HG03175 (cell line): ENCODE measurements around the gene KRTAP5-10.
"Not testable (repeated sequence)": the region's sequence is repeated elsewhere in the genome, so short reads cannot be mapped to it uniquely, and the experiment has no call there.

Experiments
- ATAC-seq: cut with Tn5 transposase; IDR thresholded peaks from one replicate; pipeline ENCODE4 v1.9.1; 2021; ENCODE audit warnings: mild to moderate bottlenecking, moderate library complexity; ENCODE audit not compliant: unreplicated experiment

The KRTAP5-10 gene

DNA sequence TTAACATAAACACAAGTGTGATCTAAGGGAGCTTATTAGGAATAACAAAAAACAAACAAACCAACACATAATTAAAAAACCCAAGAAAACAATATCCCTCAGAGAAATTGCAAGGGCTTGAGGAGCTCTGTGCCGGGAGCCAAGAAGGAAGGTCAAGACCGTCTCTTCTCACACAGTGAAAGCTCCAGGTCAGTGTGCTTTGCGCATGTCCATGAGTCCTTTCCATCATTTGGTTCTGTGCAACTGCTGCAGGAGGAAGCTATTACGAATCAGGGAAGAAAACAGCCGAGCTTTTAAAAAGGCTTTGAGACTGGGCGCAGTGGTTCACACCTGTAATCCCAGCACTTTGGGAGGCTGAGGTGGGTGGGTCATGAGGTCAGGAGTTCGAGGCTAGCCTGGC lies 23.0 kb upstream of the KRTAP5-10 start:
- ATAC-seq, result no peak

DNA sequence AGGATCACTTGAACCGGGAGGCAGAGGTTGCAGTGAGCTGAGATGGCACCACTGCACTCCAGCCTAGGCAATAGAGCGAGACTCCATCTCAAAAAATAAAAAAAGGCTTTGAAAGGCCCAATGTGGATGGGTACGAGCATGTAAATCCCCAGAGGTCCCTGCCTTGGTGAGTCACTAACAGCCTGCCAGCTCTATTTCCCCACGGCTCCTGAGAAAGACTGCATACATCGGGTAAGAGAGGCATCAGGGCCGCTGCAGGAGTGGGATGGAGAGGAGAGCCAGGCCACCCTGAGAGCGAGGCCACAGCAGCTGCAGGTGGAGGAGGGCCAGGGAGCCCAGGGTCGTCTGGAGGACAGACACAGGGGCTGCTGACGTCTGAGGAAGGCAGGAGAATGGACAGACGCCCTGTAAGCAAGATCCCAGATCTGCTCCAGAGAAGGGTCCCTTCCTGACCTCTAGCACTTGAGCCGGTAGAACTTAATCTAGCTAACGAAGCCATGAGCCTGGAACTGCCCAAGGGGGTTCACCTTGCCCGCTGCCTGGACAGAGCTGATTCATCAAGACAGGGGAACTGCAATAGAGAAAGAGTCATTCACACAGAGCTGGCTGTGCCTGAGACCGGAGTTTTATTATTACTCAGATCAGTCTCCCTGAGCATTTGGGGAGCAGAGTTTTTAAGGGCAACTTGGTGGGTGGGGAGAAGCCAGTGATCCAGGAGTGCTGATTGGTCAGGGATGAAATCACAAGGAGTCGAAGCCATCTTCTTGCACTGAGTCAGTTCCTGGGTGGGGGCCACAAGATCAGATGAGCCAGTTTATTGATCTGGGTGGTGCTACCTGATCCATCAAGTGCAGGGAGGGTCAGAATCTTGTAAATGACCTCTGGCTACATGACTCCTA lies 22.2 kb upstream of the KRTAP5-10 start:
- ATAC-seq, result no peak

GRCh38 chr11:71543866-71544265 lies 21.5 kb upstream of the KRTAP5-10 start:
- ATAC-seq, result no peak

GRCh38 chr11:71544525-71545214 lies 20.7 kb upstream of the KRTAP5-10 start:
- ATAC-seq, result no peak

DNA sequence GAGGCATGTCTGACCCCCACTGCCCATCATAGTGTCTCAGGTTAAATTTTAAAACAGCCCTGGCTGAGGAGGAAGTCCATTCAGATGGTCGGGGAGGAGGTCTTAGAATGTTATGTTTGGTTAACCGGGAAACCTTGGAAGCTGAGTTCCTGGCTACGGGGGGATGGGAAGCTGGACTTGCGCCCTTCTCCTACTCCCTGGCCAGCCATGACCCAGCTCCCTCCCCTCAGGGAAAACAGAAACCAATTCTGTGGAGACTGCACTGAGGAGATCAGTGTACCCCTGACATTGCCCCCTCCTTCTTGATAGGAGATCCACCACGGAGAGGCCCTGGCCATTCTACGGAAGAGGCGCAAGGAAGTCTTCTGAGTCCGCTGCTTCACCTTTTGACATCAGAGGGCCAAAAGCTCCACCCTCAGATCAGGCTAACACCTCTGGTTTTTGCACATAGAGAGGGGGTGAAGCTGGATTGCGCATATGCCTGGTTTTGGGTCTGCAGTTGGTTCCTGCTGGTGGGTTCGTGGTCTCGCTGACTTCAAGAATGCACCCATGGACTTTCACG lies 19.9 kb upstream of the KRTAP5-10 start:
- ATAC-seq, result no peak

GRCh38 chr11:71548120-71548519 lies 17.2 kb upstream of the KRTAP5-10 start, which contains the start of gene KRTAP5-9:
KRTAP5-9 (plus strand) TSS chr11:71548420; CDS start chr11:71548658, 238 bp downstream.
- ATAC-seq, result no peak

- no peak for ATAC-seq
These were observed 16.6 kb upstream of the KRTAP5-10 start for GRCh38 chr11:71548716-71549151.

DNA sequence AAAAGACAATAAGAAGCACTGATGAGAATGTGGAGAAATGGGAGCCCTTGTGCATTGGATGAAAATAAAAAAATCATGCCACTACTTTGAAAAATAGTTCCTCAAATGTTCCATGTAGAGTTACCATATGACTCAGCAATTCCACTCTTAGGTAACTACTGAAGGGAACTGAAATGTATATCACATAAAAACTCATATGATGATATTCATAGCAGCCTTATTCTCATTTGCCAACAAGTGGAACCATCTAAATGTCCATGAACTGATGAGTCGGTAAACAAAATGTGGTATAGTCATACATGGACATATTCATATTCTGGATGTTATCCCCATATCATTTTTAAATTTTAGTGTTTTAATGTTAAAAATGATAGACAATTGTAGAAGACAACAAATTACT lies 13.7 kb upstream of the KRTAP5-10 start:
- ATAC-seq, result no peak

DNA sequence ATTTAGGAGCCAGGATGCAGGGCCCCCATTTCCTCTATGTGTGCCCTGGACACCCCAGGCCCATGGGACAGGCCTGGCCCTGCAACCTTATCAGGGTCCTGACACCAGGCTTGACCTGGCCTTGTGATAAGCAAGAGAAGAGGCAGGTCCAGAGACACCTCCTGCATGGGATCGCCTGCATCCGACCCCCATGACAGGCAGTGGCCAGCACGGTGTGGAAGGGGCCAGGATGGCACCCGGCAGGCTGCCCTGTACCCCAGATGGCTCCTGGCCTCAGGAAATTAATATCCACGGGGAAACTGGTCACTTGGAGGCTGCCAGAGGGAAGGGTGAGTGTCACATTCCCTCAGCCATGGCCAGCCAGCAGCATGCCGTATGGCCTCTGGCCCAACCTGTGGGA lies 10.4 kb upstream of the KRTAP5-10 start:
- no peak for ATAC-seq

- ATAC-seq, result no peak
These were observed 9.9 kb upstream of the KRTAP5-10 start for GRCh38 chr11:71555508-71555907.

- no peak for ATAC-seq
These were observed 9.3 kb upstream of the KRTAP5-10 start for GRCh38 chr11:71556018-71556417.

- no peak for ATAC-seq
These were observed 8.1 kb upstream of the KRTAP5-10 start for GRCh38 chr11:71557257-71557656.

- no peak for ATAC-seq
These were observed 6.4 kb upstream of the KRTAP5-10 start for GRCh38 chr11:71558996-71559395.

DNA sequence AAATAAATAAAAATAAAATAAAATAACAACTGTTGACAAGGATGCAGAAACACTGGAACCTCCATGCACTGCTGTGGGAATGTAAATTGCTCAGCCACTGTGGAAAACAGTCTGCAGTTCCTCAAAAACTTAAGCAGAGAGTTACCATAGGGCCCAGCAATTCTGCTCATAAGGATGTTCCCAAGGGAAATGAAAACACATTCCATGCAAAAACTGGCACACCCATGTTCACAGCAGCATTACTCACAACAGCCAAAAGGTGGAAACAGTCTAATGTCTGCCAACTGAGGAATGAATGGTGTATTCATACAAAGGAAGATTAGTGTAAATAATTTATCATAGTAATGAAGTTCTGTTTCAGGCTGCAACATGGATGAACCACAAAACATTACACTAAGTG lies 3.2 kb upstream of the KRTAP5-10 start:
- ATAC-seq, result no peak

DNA sequence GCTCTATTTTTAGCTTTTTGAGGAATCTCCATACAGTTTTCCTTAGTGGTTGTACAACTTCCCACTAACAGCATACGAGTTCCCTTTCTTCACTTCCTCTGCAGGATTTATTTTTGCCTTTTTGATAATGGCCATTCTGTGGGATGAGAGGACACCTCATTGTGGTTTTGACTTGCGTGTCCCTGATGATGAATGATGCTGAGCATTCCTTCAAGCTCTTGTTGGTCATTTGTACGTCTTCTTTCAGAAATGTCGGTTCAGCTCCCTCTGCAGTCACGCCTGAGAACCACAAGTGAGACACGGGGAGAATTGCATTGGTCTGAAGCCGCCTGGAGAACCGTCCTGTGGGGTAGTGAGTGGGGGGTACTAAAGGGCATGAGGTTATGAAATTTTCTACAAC lies 2.0 kb upstream of the KRTAP5-10 start:
- ATAC-seq, result no peak

- no peak for ATAC-seq
These were observed 933 bp upstream of the KRTAP5-10 start for GRCh38 chr11:71564430-71564829.

DNA sequence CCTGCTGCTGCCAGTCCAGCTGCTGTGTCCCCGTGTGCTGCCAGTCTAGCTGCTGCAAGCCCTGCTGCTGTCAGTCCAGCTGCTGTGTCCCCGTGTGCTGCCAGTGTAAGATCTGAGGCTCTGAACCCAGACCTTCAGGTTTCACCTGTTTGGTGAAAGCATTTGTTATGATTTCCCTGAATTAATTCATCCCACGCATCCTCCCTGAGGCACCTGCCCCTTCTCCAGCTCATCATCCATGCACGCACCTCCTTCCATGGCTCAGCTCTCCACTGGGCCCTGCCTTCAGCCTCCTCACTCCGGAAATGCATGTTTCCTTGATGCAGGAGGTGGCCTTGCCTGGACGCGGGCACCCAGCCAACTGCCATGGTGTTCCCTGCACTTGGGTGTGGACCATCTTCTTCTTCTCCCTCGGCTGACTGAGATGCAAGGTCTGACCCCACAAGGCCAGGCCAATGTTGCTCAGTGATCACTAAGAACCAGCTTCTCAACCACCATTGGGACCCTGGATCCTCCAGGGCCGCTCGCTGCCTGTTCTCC lies 788 bp downstream of the KRTAP5-10 start:
- no peak for ATAC-seq

- ATAC-seq, result not testable (repeated sequence)
These were observed 1.6 kb downstream of the KRTAP5-10 start for GRCh38 chr11:71566626-71567599.

DNA sequence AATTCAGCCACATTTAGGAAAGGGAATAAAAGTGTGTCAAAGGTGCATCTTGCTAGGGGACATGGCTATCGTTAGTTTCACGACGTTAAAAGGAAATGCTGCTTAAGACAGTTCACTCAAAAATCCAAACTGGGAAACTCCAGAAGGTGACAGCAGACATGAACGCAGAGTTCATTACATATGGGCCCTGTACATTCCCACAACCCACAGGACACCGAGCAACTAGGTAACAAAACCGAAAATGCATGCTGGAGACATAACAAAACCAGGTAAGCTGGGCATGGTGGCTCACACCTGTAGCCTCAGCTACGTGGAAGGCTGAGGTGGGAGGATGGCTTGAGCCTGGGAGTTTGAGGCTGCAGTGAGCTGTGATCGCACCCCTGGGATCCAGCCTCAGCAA lies 2.3 kb downstream of the KRTAP5-10 start:
- ATAC-seq, result not testable (repeated sequence)

- no peak for ATAC-seq
These were observed 3.5 kb downstream of the KRTAP5-10 start for GRCh38 chr11:71568704-71569349.
